Cardiac fibroblast (primary cell): ENCODE measurements around the gene NFATC1.

ENCODE experiments used
- DNase-seq, 2 donors: peaks; one replicate each; pipeline versions ENCODE4 v3.0.0 to v3.0.0-alpha.2; 2010; ENCODE audit warnings: low read depth in 2 of 2
- H3K4me3 ChIP-seq, 2 donors: replicated peaks in 1 of 2; 1 replicate in 1 of 2; 2 replicates in 1 of 2; pipeline ENCODE4 v1.5.1; 2011; ENCODE audit warnings: low read depth in 2 of 2, low read length in 2 of 2, mild to moderate bottlenecking in 2 of 2, moderate library complexity in 1 of 2
- TF ChIP-seq, protein P1 (sequence below): IDR thresholded peaks from one replicate; pipeline ENCODE4 v1.5.1; 2011; ENCODE audit warnings: low read depth, mild to moderate bottlenecking, low read length, inconsistent platforms

Gene NFATC1

GRCh38 chr18:79512461-79513380 lies 117.0 kb downstream of the NFATC1 start:
- H3K4me3 ChIP-seq, result no peak overlapping the region
- no peak for DNase-seq
- TF ChIP-seq, protein P1, sequence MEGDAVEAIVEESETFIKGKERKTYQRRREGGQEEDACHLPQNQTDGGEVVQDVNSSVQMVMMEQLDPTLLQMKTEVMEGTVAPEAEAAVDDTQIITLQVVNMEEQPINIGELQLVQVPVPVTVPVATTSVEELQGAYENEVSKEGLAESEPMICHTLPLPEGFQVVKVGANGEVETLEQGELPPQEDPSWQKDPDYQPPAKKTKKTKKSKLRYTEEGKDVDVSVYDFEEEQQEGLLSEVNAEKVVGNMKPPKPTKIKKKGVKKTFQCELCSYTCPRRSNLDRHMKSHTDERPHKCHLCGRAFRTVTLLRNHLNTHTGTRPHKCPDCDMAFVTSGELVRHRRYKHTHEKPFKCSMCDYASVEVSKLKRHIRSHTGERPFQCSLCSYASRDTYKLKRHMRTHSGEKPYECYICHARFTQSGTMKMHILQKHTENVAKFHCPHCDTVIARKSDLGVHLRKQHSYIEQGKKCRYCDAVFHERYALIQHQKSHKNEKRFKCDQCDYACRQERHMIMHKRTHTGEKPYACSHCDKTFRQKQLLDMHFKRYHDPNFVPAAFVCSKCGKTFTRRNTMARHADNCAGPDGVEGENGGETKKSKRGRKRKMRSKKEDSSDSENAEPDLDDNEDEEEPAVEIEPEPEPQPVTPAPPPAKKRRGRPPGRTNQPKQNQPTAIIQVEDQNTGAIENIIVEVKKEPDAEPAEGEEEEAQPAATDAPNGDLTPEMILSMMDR, result no peak

DNA sequence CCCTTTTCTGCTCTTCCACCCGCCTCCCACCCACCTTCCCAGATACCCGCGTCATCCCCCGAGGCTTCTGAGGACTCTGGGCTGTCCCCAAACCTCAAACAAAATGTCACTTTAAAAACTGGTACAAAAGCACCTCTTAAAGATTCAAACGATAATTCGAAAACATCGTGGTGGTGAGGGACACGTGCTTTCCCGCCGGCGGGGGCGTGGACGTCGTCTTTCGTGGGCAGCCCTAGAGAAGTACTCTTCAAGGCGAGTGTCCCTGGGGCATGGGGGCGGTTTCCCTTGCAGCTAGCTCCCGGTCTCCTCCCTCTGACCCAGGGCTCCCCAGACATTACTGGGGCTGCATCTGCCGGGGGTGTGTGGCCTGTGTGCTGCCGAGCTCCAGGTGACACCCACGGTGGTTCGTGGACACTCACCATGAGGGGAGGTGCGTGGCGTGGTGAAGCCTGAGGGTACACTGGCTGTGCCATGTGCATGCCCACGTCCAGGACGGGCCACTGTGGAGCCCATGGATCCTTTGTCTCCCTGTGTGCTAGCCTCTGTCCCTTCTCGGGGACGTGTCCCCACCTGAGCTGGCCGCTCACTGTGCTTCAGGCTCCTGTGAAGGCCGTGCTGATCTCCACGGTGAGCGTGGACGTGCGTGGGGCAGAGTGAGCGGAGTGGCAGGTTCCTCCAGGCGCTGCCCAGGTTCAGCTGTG lies 117.8 kb downstream of the NFATC1 start:
- no peak for DNase-seq
- TF ChIP-seq, protein P1, result no peak
- no peak overlapping the region for H3K4me3 ChIP-seq

DNA sequence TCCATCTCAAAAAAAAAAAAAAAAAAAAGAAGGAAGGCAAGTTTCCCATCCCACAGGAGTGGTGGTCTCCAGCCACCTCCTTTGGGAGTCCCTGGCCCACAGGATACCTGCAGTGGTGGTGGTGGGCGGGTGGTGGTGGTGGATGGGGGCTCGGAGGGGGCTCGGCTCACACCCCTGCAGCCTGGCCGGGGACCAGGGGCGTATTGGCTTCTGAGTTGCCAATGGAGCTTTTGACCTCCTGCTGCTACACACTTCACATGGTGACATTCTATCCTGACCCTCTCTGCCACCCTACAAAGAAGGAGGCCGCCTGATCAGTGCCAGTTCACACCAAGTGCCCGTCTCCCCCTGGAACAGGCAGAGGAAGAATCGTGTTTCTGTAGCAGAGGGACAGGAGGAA lies 119.6 kb downstream of the NFATC1 start:
- no peak for DNase-seq
- TF ChIP-seq, protein P1, result no peak

GRCh38 chr18:79515944-79516351 lies 120.2 kb downstream of the NFATC1 start:
- no peak for DNase-seq
- no peak overlapping the region for H3K4me3 ChIP-seq
- TF ChIP-seq, protein P1, result no peak

More for the DNA sequence above, 119.6 kb downstream of the NFATC1 start:
- no peak overlapping the region for H3K4me3 ChIP-seq

- no peak for DNase-seq
- no peak overlapping the region for H3K4me3 ChIP-seq
- TF ChIP-seq, protein P1, result no peak
Observed at GRCh38 chr18:79516441-79516931, 120.8 kb downstream of the NFATC1 start.

DNA sequence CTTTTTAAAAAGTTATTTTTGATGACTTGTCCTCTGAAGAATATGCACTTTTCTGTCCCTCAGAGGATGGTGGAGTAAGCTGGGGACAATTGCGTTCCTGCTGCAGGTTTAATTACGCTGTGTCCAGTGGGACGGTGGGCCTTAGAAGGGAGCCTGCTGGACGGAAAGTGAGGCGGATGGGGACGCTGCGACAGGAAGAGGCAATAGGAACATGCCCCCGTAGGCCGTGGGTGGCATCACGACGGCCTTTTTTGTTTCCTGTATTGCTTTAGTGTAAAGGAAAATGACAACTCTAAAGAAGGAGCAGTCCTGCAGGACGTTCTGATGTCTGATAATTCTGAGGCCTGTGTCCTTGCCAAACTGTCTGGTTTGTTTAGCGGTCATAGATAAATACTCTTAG lies 121.6 kb downstream of the NFATC1 start:
- no peak overlapping the region for H3K4me3 ChIP-seq
- TF ChIP-seq, protein P1, result no peak
- DNase-seq, result no peak
